PFSK-1 (cell line): ENCODE measurements around the gene RABGEF1.

Experiments
- FOXP2 ChIP-seq: optimal IDR thresholded peaks from 2 replicates; pipeline ENCODE3; 2011; ENCODE audit warnings: borderline replicate concordance, control low read depth, inconsistent platforms; ENCODE audit not compliant: insufficient read depth; ENCODE audit errors: extremely low read length, extremely low read depth
- POLR2AphosphoS5 ChIP-seq: IDR thresholded peaks from 2 replicates; pipeline ENCODE4 v1.6.1; 2012; ENCODE audit warnings: low read depth, mild to moderate bottlenecking, control low read depth, low read length, moderate library complexity
- SIN3A ChIP-seq: IDR thresholded peaks from 2 replicates; pipeline ENCODE4 v1.6.1; 2012; ENCODE audit warnings: mild to moderate bottlenecking, low read length, moderate library complexity, borderline replicate concordance; ENCODE audit not compliant: insufficient read depth
- TAF1 ChIP-seq: IDR thresholded peaks from 2 replicates; pipeline ENCODE4 v1.6.1; 2012; ENCODE audit warnings: low read length, control low read depth, borderline replicate concordance; ENCODE audit not compliant: insufficient read depth
- TF ChIP-seq, protein P1 (sequence below), 2 experiments: IDR thresholded peaks; 2 replicates each; pipeline versions ENCODE4 v1.6.1 to v1.8.0; 2011 to 2012; ENCODE audit warnings: low read depth in 2 of 2, low read length in 2 of 2, control low read depth in 1 of 2, inconsistent platforms in 1 of 2, mild to moderate bottlenecking in 1 of 2, moderate library complexity in 1 of 2; ENCODE audit not compliant: insufficient read depth in 1 of 2

Gene RABGEF1

DNA sequence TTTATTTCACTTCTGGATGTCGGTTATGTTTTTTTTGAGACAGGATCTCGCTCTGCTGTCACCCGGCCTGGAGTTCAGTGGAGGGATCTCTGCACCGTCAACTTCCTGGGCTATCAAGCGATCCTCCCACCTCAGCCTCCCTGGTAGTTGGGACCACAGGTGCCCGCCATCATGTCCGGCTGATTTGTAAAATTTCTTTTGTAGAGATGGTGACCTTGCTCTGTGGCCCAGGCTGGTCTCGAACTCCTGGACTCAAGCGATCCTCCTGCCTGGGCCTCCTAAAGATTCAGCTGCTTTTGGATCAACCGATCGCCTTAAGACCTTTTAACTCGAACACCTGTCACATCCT lies 606 bp upstream of the RABGEF1 start:
- TF ChIP-seq POLR2AphosphoS5 (no peak), FOXP2 (no peak), TAF1 (no peak), SIN3A (no peak)
- TF ChIP-seq, protein P1, sequence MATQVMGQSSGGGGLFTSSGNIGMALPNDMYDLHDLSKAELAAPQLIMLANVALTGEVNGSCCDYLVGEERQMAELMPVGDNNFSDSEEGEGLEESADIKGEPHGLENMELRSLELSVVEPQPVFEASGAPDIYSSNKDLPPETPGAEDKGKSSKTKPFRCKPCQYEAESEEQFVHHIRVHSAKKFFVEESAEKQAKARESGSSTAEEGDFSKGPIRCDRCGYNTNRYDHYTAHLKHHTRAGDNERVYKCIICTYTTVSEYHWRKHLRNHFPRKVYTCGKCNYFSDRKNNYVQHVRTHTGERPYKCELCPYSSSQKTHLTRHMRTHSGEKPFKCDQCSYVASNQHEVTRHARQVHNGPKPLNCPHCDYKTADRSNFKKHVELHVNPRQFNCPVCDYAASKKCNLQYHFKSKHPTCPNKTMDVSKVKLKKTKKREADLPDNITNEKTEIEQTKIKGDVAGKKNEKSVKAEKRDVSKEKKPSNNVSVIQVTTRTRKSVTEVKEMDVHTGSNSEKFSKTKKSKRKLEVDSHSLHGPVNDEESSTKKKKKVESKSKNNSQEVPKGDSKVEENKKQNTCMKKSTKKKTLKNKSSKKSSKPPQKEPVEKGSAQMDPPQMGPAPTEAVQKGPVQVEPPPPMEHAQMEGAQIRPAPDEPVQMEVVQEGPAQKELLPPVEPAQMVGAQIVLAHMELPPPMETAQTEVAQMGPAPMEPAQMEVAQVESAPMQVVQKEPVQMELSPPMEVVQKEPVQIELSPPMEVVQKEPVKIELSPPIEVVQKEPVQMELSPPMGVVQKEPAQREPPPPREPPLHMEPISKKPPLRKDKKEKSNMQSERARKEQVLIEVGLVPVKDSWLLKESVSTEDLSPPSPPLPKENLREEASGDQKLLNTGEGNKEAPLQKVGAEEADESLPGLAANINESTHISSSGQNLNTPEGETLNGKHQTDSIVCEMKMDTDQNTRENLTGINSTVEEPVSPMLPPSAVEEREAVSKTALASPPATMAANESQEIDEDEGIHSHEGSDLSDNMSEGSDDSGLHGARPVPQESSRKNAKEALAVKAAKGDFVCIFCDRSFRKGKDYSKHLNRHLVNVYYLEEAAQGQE (IDR thresholded peaks at IDR 0.05; ENCODE audit: insufficient read depth in 1 of 2, low read depth in 2 of 2, low read length in 2 of 2): no peak

DNA sequence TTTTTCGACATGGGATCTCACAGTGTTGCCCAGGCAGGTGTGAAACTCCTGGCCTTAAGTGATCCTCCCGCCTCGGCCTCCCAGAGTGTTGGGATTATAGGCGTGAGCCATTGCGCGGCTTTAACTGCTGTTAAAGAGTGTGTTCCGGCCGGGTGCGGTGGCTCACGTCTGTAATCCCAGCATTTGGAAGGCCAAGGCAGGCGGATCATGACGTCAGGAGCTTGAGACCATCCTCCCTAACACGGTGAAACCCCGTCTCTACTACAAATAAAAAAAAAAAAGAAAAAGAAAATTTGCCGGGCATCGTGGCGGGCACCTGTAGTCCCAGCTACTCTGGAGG lies 1.1 kb downstream of the RABGEF1 start:
- TF ChIP-seq, protein P1 (IDR thresholded peaks at IDR 0.05; ENCODE audit: insufficient read depth in 1 of 2, low read depth in 2 of 2, low read length in 2 of 2): no peak
- no peak for TF ChIP-seq POLR2AphosphoS5
- no peak for TF ChIP-seq TAF1
- TF ChIP-seq FOXP2: no peak
- TF ChIP-seq SIN3A: no peak

DNA sequence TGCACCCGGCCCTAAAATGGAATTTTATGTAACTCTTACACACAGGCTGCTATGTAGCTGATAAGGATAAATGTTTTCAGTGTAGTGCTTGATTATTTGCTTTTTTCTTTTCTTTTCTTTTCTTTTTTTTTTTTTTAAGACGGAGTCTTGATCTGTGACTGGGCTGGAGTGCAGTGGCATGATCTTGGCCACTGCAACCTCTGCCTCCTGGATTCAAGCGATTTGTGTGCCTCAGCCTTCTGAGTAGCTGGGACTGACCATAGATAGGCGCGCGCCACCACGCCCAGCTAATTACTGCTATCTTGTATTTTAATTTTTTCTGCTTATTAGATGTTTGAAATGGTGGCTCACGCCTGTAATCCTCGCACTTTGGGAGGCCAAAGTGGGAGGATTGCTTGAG lies 3.4 kb downstream of the RABGEF1 start:
- TF ChIP-seq, protein P1 (IDR thresholded peaks at IDR 0.05; ENCODE audit: insufficient read depth in 1 of 2, low read depth in 2 of 2, low read length in 2 of 2): no peak
- TF ChIP-seq SIN3A (no peak), POLR2AphosphoS5 (no peak), FOXP2 (no peak), TAF1 (no peak)

DNA sequence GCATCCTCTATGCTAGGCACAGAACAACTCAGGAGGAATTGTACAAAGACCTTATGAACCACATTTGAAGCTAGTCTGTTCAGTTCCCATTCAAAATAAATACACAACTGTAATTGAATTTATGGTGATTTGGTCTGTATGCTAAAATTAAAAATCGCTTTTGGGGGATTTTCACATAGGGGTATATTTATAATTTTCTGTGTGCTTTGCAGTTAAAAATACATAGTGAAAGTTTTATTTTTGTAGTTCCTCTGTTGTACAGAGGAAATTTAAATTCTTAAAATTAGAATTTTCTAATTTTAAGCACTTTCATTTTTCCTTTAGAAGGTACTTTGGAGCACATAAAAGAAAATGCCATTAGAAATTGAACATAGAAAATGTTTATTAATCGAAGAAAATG lies 6.9 kb downstream of the RABGEF1 start:
- TF ChIP-seq SIN3A: no peak

DNA sequence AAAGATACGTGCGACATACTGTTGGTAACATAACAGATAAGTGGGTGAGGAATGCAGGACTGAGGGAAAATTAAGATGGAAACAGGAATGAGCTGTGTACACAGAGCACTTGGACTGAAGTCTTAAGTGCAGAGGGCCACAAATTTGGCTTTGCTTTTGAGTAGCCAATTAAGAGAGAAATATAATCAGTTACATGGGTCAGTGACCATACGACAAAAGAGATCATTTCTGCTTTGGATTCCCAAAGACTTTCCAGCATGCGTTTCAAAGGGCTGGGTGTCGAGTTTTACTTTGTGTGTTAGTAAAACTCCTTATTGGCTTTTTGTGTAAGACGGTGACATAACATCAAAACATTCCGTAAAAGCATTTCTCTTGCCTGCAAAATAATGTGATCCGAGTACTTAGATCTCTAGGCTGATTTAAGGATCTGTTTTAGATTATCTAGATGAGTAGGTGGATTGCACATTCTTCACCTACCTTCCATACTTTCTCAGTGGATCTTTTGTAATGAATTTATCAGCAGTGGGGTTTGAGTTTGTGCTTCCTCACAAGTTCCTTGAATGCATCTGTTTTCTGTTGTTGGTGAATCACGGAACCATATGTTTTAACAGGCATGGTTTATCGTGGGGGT lies 7.5 kb downstream of the RABGEF1 start:
- TF ChIP-seq TAF1 (no peak), SIN3A (no peak), POLR2AphosphoS5 (no peak), FOXP2 (no peak)
- TF ChIP-seq, protein P1 (IDR thresholded peaks at IDR 0.05; ENCODE audit: insufficient read depth in 1 of 2, low read depth in 2 of 2, low read length in 2 of 2): no peak

DNA sequence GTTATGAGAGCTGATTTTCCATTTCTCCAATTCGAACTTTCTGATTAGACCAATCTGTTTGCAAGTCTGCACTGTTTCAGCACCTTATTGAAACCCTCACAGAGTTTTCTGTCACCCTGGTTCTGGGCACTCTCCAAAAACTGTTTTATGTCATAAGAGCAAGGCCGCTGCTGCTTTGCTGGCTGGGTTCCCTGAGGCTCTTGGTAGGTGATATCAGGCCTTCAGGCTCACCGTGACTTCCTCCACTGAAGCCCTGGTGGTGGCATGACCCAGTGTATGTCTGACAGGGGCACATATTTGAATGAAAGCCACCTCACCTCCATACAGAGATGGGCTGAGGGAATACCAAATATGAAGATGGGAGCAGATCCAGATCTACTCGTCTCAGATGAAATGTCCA lies 8.3 kb downstream of the RABGEF1 start:
- TF ChIP-seq TAF1 (no peak), SIN3A (no peak), FOXP2 (no peak)
- TF ChIP-seq, protein P1 (IDR thresholded peaks at IDR 0.05; ENCODE audit: insufficient read depth in 1 of 2, low read depth in 2 of 2, low read length in 2 of 2): no peak
